ENCODE measurements around the gene CD3E.

GRCh38 chr11:118264569-118265465 is 39.7 kb upstream of the CD3E start:
- TF ChIP-seq CTCF (IDR thresholded peaks at IDR 0.05) (no peak), POLR2A (IDR thresholded peaks at IDR 0.05) (no peak)

Measured in heart left ventricle (tissue), 13 donors.